ENCODE results near the gene DHODH.
"Not testable (repeated sequence)": the region's sequence is repeated elsewhere in the genome, so short reads cannot be mapped to it uniquely, and the experiment has no call there.

Gene DHODH

GRCh38 chr16:72055911-72056310 lies 47.4 kb downstream of the DHODH start:
- Histone ChIP-seq H3K36me3 (ENCODE audit: control insufficient read depth, insufficient read depth, low read length) (no peaks in the 10 kb centered on the region), H3K4me3 (ENCODE audit: low read depth, low read length) (no peak overlapping the region), H3K9me3 (ENCODE audit: control insufficient read depth, insufficient read depth, low read depth, low read length) (no peaks in the 10 kb centered on the region), H3K4me1 (ENCODE audit: control insufficient read depth, insufficient read depth, low read length) (no peaks in the 10 kb centered on the region), H3K27me3 (ENCODE audit: control insufficient read depth, insufficient read depth, low read length) (no peaks in the 10 kb centered on the region), H3K27ac (ENCODE audit: low read depth, low read length) (no peak overlapping the region), H3K9ac (ENCODE audit: low read length) (no peak overlapping the region)

- not testable (repeated sequence) for H3K9me3 ChIP-seq (ENCODE audit: control insufficient read depth, insufficient read depth, low read depth, low read length)
These were observed 48.8 kb downstream of the DHODH start for GRCh38 chr16:72057313-72057712.

DNA sequence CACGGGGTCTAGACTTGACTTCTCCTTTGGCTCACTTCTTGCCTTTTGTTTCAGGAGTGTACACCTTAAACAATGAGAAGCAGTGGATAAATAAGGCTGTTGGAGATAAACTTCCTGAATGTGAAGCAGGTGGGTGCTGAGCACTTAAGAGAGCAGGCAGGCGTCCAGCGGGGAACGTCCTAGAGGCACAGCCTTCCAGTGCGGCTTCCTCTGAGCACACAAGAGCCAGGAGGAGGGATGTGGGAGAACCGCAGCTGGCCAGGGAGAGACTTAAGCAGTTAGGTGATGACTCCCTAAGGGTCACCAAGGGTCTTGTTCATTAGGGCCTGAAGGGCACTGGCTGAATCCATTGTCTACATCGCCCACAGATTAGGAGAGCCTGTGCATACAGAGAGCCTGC lies 50.5 kb downstream of the DHODH start:
- not testable (repeated sequence) for H3K27me3 ChIP-seq (ENCODE audit: control insufficient read depth, insufficient read depth, low read length); H3K36me3 ChIP-seq (ENCODE audit: control insufficient read depth, insufficient read depth, low read length); H3K27ac ChIP-seq (ENCODE audit: low read depth, low read length); H3K9ac ChIP-seq (ENCODE audit: low read length); H3K4me1 ChIP-seq (ENCODE audit: control insufficient read depth, insufficient read depth, low read length); H3K4me3 ChIP-seq (ENCODE audit: low read depth, low read length); H3K9me3 ChIP-seq (ENCODE audit: control insufficient read depth, insufficient read depth, low read depth, low read length)

More at GRCh38 chr16:72057313-72057712, 48.8 kb downstream of the DHODH start:
- H3K4me1 ChIP-seq (ENCODE audit: control insufficient read depth, insufficient read depth, low read length); H3K9ac ChIP-seq (ENCODE audit: low read length); H3K36me3 ChIP-seq (ENCODE audit: control insufficient read depth, insufficient read depth, low read length); H3K27ac ChIP-seq (ENCODE audit: low read depth, low read length); H3K4me3 ChIP-seq (ENCODE audit: low read depth, low read length); H3K27me3 ChIP-seq (ENCODE audit: control insufficient read depth, insufficient read depth, low read length): not testable (repeated sequence)

- Histone ChIP-seq H3K36me3 (ENCODE audit: control insufficient read depth, insufficient read depth, low read length) (no peaks in the 10 kb centered on the region), H3K27ac (ENCODE audit: low read depth, low read length) (no peak overlapping the region), H3K9me3 (ENCODE audit: control insufficient read depth, insufficient read depth, low read depth, low read length) (no peaks in the 10 kb centered on the region), H3K4me1 (ENCODE audit: control insufficient read depth, insufficient read depth, low read length) (no peaks in the 10 kb centered on the region), H3K4me3 (ENCODE audit: low read depth, low read length) (no peak overlapping the region), H3K9ac (ENCODE audit: low read length) (no peak overlapping the region), H3K27me3 (ENCODE audit: control insufficient read depth, insufficient read depth, low read length) (no peaks in the 10 kb centered on the region)
These were observed 51.9 kb downstream of the DHODH start for GRCh38 chr16:72060405-72060804.

- Histone ChIP-seq H3K36me3 (ENCODE audit: control insufficient read depth, insufficient read depth, low read length) (no peaks in the 10 kb centered on the region), H3K4me3 (ENCODE audit: low read depth, low read length) (no peak overlapping the region), H3K9ac (ENCODE audit: low read length) (no peak overlapping the region), H3K9me3 (ENCODE audit: control insufficient read depth, insufficient read depth, low read depth, low read length) (no peaks in the 10 kb centered on the region), H3K27ac (ENCODE audit: low read depth, low read length) (no peak overlapping the region), H3K4me1 (ENCODE audit: control insufficient read depth, insufficient read depth, low read length) (no peaks in the 10 kb centered on the region), H3K27me3 (ENCODE audit: control insufficient read depth, insufficient read depth, low read length) (no peaks in the 10 kb centered on the region)
These were observed 53.0 kb downstream of the DHODH start for GRCh38 chr16:72061564-72061963.

DNA sequence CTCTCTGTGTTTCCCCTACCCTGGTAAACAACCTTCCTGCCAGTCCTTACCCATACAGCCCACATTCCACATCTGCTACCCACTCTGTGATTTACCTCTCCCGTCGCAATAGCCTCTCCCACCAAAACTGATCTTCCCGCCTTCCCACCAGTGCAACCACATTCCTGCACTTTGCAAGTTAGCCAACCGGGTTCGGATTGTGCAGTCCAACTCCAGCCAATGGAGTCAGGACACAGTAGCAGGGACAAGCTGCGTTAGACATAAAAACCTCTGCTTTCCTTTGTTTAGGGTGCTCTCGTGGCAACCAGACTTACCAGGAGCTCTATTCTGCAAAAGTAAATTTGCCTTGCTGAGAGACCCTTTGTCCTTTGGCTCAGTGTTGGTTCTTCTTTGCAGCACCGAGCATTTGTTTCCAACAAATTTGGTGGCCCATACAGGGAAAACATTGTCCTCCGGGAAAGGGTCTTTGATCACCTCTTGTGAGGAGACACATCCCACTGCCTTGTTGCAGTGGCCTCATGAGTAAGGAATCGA lies 55.9 kb downstream of the DHODH start:
- Histone ChIP-seq H3K9ac (ENCODE audit: low read length) (no peak overlapping the region), H3K4me3 (ENCODE audit: low read depth, low read length) (no peak overlapping the region), H3K27ac (ENCODE audit: low read depth, low read length) (no peak overlapping the region), H3K27me3 (ENCODE audit: control insufficient read depth, insufficient read depth, low read length) (no peaks in the 10 kb centered on the region), H3K36me3 (ENCODE audit: control insufficient read depth, insufficient read depth, low read length) (no peaks in the 10 kb centered on the region), H3K4me1 (ENCODE audit: control insufficient read depth, insufficient read depth, low read length) (no peaks in the 10 kb centered on the region), H3K9me3 (ENCODE audit: control insufficient read depth, insufficient read depth, low read depth, low read length) (no peaks in the 10 kb centered on the region)

DNA sequence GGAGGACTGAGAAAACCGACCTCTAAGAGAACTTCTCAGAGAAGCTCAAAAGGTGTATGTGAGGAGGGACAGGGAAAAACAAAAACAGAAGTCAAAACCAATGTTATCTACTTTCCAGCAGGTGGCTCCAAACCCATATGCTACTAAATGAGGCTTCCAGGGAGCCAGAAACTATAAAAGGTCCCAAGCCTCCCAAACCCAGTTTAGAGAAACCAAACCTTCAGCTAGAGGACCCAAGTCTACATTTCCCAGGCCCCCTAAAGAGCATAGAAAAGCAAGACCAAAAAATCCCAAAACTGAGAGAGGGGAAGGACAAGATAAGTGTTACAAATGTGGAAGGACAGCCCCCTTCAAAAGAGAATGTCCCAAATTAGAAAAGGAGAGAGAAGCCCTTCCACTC lies 58.2 kb downstream of the DHODH start:
- Histone ChIP-seq H3K36me3 (ENCODE audit: control insufficient read depth, insufficient read depth, low read length) (no peaks in the 10 kb centered on the region), H3K4me3 (ENCODE audit: low read depth, low read length) (no peak overlapping the region), H3K27ac (ENCODE audit: low read depth, low read length) (no peak overlapping the region), H3K9ac (ENCODE audit: low read length) (no peak overlapping the region), H3K9me3 (ENCODE audit: control insufficient read depth, insufficient read depth, low read depth, low read length) (no peaks in the 10 kb centered on the region), H3K4me1 (ENCODE audit: control insufficient read depth, insufficient read depth, low read length) (no peaks in the 10 kb centered on the region), H3K27me3 (ENCODE audit: control insufficient read depth, insufficient read depth, low read length) (no peaks in the 10 kb centered on the region)

DNA sequence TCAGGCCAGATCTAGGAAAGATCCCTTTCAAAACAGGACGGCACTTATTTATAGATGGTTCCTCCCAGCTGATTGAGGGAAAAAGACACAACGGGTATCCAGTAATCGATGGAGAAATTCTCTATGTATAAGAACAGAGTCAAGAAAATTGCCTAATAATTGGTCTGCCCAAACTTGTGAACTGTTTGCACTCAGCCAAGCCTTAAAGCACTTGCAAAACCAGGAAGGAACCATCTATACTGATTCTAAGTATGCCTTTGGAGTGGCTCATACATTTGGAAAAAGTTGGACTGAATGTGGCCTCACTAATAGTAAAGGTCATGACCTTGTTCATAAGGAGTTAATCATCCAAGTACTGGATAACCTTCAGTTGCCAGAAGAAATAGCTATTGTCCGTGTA lies 60.4 kb downstream of the DHODH start:
- Histone ChIP-seq H3K9ac (ENCODE audit: low read length) (no peak overlapping the region), H3K27me3 (ENCODE audit: control insufficient read depth, insufficient read depth, low read length) (no peaks in the 10 kb centered on the region), H3K4me1 (ENCODE audit: control insufficient read depth, insufficient read depth, low read length) (no peaks in the 10 kb centered on the region), H3K4me3 (ENCODE audit: low read depth, low read length) (no peak overlapping the region), H3K9me3 (ENCODE audit: control insufficient read depth, insufficient read depth, low read depth, low read length) (no peaks in the 10 kb centered on the region), H3K27ac (ENCODE audit: low read depth, low read length) (no peak overlapping the region), H3K36me3 (ENCODE audit: control insufficient read depth, insufficient read depth, low read length) (no peaks in the 10 kb centered on the region)

GRCh38 chr16:72072514-72073342 lies 64.2 kb downstream of the DHODH start:
- H3K27me3 ChIP-seq (ENCODE audit: control insufficient read depth, insufficient read depth, low read length): no peaks in the 10 kb centered on the region
- no peak overlapping the region for H3K27ac ChIP-seq (ENCODE audit: low read depth, low read length)
- H3K9me3 ChIP-seq (ENCODE audit: control insufficient read depth, insufficient read depth, low read depth, low read length): no peaks in the 10 kb centered on the region
- H3K36me3 ChIP-seq (ENCODE audit: control insufficient read depth, insufficient read depth, low read length): no peaks in the 10 kb centered on the region
- no peaks in the 10 kb centered on the region for H3K4me1 ChIP-seq (ENCODE audit: control insufficient read depth, insufficient read depth, low read length)
- H3K9ac ChIP-seq (ENCODE audit: low read length): no peak overlapping the region
- H3K4me3 ChIP-seq (ENCODE audit: low read depth, low read length): no peak overlapping the region

DNA sequence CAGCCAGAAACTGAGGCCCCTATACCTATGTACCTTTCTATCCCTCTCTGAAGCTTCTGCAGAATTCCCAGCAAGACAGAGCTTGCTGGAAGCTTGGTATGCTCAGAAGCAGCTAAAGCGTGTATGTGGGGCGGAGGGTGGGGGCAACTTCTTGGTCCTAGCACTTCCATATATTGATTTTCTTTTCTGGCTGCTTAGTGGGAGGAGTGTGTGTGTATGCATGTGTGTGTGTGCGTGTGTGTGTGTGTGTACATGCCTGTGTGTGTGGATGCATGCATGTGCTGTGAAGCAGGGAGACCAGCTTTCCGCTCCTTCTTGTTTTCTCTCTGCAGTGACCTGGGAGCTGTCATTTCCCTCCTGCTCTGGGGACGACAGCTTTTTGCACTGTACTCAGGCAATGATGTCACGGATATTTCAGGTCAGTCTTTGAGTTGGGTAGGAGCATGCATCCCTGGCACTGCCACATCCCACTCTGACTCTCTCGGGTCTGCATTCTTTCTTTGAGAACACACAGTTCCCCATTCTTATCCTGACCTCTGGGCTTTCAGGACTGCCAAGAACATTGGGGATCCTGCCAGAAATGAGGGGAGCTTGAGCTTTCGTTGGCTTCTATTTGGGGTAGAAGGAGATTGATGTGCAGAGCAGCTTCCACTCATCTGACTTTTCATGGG lies 65.2 kb downstream of the DHODH start:
- Histone ChIP-seq H3K9me3 (ENCODE audit: control insufficient read depth, insufficient read depth, low read depth, low read length) (no peaks in the 10 kb centered on the region), H3K27ac (ENCODE audit: low read depth, low read length) (no peak overlapping the region), H3K27me3 (ENCODE audit: control insufficient read depth, insufficient read depth, low read length) (no peaks in the 10 kb centered on the region), H3K4me1 (ENCODE audit: control insufficient read depth, insufficient read depth, low read length) (no peaks in the 10 kb centered on the region), H3K4me3 (ENCODE audit: low read depth, low read length) (no peak overlapping the region), H3K36me3 (ENCODE audit: control insufficient read depth, insufficient read depth, low read length) (no peaks in the 10 kb centered on the region), H3K9ac (ENCODE audit: low read length) (no peak overlapping the region)

DNA sequence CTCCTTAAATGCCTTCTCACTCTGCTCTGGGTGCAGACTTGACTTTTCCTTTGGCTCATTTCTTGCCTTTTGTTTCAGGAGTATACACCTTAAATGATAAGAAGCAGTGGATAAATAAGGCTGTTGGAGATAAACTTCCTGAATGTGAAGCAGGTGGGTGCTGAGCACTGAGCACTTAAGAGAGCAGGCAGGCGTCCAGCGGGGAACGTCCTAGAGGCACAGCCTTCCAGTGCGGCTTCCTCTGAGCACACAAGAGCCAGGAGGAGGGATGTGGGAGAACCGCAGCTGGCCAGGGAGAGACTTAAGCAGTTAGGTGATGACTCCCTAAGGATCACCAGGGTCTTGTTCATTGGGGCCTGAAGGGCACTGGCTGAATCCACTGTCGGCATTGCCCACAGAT lies 66.5 kb downstream of the DHODH start:
- H3K4me1 ChIP-seq (ENCODE audit: control insufficient read depth, insufficient read depth, low read length); H3K9ac ChIP-seq (ENCODE audit: low read length); H3K36me3 ChIP-seq (ENCODE audit: control insufficient read depth, insufficient read depth, low read length); H3K9me3 ChIP-seq (ENCODE audit: control insufficient read depth, insufficient read depth, low read depth, low read length); H3K4me3 ChIP-seq (ENCODE audit: low read depth, low read length); H3K27ac ChIP-seq (ENCODE audit: low read depth, low read length); H3K27me3 ChIP-seq (ENCODE audit: control insufficient read depth, insufficient read depth, low read length): not testable (repeated sequence)

All from HUES6 (cell line).